Measurements from ENCODE around the gene PARD3.

PARD3 gene

DNA sequence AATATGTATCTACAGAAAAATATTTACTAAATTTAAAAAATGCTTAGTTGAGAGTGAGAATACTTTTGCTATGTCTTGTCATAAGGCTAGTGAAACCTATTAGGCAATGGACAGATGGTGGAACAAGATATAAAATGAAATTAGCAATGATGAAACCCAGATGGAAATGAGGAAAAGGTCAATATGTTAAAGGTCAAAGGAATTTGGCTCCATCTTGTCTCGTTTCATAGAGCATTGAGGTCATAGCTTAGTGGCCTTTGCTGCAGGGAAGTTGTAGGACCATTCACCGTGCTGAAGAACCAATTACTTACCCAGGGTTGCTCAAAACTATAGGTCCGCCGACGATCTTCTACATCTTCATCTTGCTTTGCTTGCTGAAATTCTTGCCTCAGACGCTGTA is 683.9 kb downstream of the PARD3 start:
- no peaks in the 10 kb centered on the region for H3K4me1 ChIP-seq
- H3K9me3 ChIP-seq (ENCODE audit: control insufficient read depth, low read length), result no peaks in the 10 kb centered on the region
- TF ChIP-seq CTCF (IDR thresholded peaks at IDR 0.05), result no peak
- H2AFZ ChIP-seq, result no peak overlapping the region
- no peak overlapping the region for H3K4me2 ChIP-seq (ENCODE audit: low read length)
- H3K9ac ChIP-seq, result no peak overlapping the region
- H3K27ac ChIP-seq, result no peak overlapping the region
- no peak overlapping the region for H3K4me3 ChIP-seq (ENCODE audit: low read depth, low read length)
- H3K36me3 ChIP-seq (ENCODE audit: control insufficient read depth, insufficient read depth, low read length), result no peaks in the 10 kb centered on the region
- H3K27me3 ChIP-seq (ENCODE audit: control insufficient read depth, insufficient read depth, low read length), result no peaks in the 10 kb centered on the region
- no peaks in the 10 kb centered on the region for H3K79me2 ChIP-seq

DNA sequence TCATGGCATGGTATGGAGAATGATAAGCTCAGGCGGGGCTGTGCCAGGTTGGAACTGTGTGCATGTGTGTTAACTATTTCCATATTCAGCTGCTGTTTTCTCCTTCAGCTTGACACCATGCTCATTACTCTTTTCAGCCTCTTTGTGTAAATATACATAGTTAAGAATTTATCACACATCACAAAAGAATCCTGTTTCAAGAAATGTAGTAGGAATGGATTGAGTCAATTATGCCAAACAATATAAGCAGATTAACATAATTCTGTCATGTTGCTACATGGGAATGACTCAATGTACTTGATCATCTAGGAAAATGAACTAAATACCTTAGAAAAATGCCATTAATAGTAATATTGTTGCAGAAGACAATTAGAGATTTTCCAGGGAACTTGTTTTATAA is 687.4 kb downstream of the PARD3 start:
- Histone ChIP-seq H3K79me2 (no peaks in the 10 kb centered on the region), H2AFZ (no peak overlapping the region), H3K4me1 (peaks cover 3% of the 10 kb centered on the region), H3K27ac (no peak overlapping the region), H3K9me3 (ENCODE audit: control insufficient read depth, low read length) (no peaks in the 10 kb centered on the region), H3K9ac (no peak overlapping the region), H3K36me3 (ENCODE audit: control insufficient read depth, insufficient read depth, low read length) (no peaks in the 10 kb centered on the region), H3K4me3 (ENCODE audit: low read depth, low read length) (no peak overlapping the region), H3K4me2 (ENCODE audit: low read length) (no peak overlapping the region), H3K27me3 (ENCODE audit: control insufficient read depth, insufficient read depth, low read length) (no peaks in the 10 kb centered on the region)
- TF ChIP-seq CTCF (IDR thresholded peaks at IDR 0.05), result no peak

GRCh38 chr10:34126371-34127151 is 688.5 kb downstream of the PARD3 start:
- Histone ChIP-seq H3K27me3 (ENCODE audit: control insufficient read depth, insufficient read depth, low read length) (no peaks in the 10 kb centered on the region), H3K4me1 (peaks cover 13% of the 10 kb centered on the region), H3K27ac (no peak overlapping the region), H3K4me2 (ENCODE audit: low read length) (no peak overlapping the region), H3K4me3 (ENCODE audit: low read depth, low read length) (no peak overlapping the region), H3K9ac (no peak overlapping the region), H3K9me3 (ENCODE audit: control insufficient read depth, low read length) (no peaks in the 10 kb centered on the region), H3K36me3 (ENCODE audit: control insufficient read depth, insufficient read depth, low read length) (no peaks in the 10 kb centered on the region), H2AFZ (no peak overlapping the region), H3K79me2 (no peaks in the 10 kb centered on the region)
- no peak for TF ChIP-seq CTCF (IDR thresholded peaks at IDR 0.05)

GRCh38 chr10:34125702-34126101 is 689.4 kb downstream of the PARD3 start:
- H3K79me2 ChIP-seq, result no peaks in the 10 kb centered on the region
- H3K4me1 ChIP-seq, result peaks cover 19% of the 10 kb centered on the region
- TF ChIP-seq CTCF (IDR thresholded peaks at IDR 0.05), result no peak
- H3K27me3 ChIP-seq (ENCODE audit: control insufficient read depth, insufficient read depth, low read length), result no peaks in the 10 kb centered on the region
- no peak overlapping the region for H2AFZ ChIP-seq
- no peak overlapping the region for H3K9ac ChIP-seq
- H3K27ac ChIP-seq, result no peak overlapping the region
- no peaks in the 10 kb centered on the region for H3K36me3 ChIP-seq (ENCODE audit: control insufficient read depth, insufficient read depth, low read length)
- no peak overlapping the region for H3K4me2 ChIP-seq (ENCODE audit: low read length)
- no peaks in the 10 kb centered on the region for H3K9me3 ChIP-seq (ENCODE audit: control insufficient read depth, low read length)
- H3K4me3 ChIP-seq (ENCODE audit: low read depth, low read length), result no peak overlapping the region

DNA sequence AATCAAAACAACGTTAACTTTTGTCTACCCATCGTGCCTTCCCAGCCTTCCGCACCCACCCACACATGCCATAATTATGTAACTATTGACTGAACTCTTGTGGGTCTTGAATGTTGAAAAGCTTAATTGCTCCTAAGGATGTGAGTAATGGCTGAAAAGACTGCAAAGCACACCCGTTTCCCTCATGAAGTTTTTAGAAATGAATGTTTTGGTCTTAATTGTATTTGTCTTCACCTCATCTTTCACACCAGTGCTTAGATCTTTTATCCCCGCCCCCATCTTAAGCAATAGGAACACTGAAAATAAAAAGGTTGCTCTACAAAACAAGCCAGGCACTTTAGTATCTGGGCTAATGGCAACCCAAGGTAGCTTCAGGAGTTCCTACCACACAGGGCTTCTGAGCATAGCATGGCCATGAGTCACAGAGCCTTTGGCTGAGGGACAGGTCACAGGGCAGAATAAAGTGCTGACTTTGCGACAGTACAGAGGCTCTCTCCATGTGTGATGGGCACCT is 690.5 kb downstream of the PARD3 start:
- Histone ChIP-seq H3K9me3 (ENCODE audit: control insufficient read depth, low read length) (no peaks in the 10 kb centered on the region), H3K36me3 (ENCODE audit: control insufficient read depth, insufficient read depth, low read length) (no peaks in the 10 kb centered on the region), H2AFZ (no peak overlapping the region), H3K4me1 (peaks cover 19% of the 10 kb centered on the region), H3K27ac (no peak overlapping the region), H3K4me3 (ENCODE audit: low read depth, low read length) (no peak overlapping the region), H3K27me3 (ENCODE audit: control insufficient read depth, insufficient read depth, low read length) (no peaks in the 10 kb centered on the region), H3K4me2 (ENCODE audit: low read length) (no peak overlapping the region), H3K9ac (no peak overlapping the region), H3K79me2 (no peaks in the 10 kb centered on the region)
- TF ChIP-seq CTCF (IDR thresholded peaks at IDR 0.05), result no peak

Measured in parathyroid adenoma (tissue), 2 donors.